Testis (tissue), 3 donors: ENCODE measurements around the gene TSR1. TPM values are rescaled to one million over a fixed set of nuclear protein-coding genes. Genes with fewer than 3 reads are reported as not detected.
"Not testable (repeated sequence)": the region's sequence is repeated elsewhere in the genome, so short reads cannot be mapped to it uniquely, and the experiment has no call there.

ENCODE experiments used
- DNase-seq: peaks from one replicate; pipeline ENCODE4 v3.0.0-alpha.2; 2019
- H3K27ac ChIP-seq, 2 donors: fragments of 200-600 bp; sonication (generic); one replicate each; pipeline ENCODE4 v1.5.1; 2019
- H3K27me3 ChIP-seq: fragments of 200-600 bp; sonication (generic); one replicate; pipeline ENCODE4 v1.5.1; 2019
- H3K36me3 ChIP-seq: fragments of 200-600 bp; sonication (generic); one replicate; pipeline ENCODE4 v1.5.1; 2017; ENCODE audit warnings: low read depth; ENCODE audit errors: missing control alignments
- H3K4me1 ChIP-seq: fragments of 200-600 bp; sonication (generic); one replicate; pipeline ENCODE4 v1.5.1; 2019
- H3K4me3 ChIP-seq, 2 donors: fragments of 200-600 bp; sonication (generic); one replicate each; pipeline ENCODE4 v1.5.1; 2017 to 2019
- H3K9me3 ChIP-seq: fragments of 200-600 bp; sonication (generic); one replicate; pipeline ENCODE4 v1.5.1; 2017
- POLR2A ChIP-seq: fragments of 450-650 bp; IDR thresholded peaks from one replicate; pipeline ENCODE4 v1.6.1; 2017; ENCODE audit warnings: antibody characterized with exemption, mild to moderate bottlenecking, moderate library complexity
- WGBS, 2 donors: methylation state at CpG; one replicate each; pipeline ENCODE4 v1.1.5; 2018; 5-methylcytosine and 5-hydroxymethylcytosine counted together
- intact Hi-C: fragments of 100-400 bp; cut with DNase I; formaldehyde crosslinking; loops from one replicate; pipeline ENCODE4 v1.15.1; 2023; ENCODE audit warnings: low total_unique reads
- polyA plus RNA-seq: library from polyadenylated mRNA; stranded (reverse); fragments of 350-450 nt; fragmentation: Illumina TruSeq; extraction: RNeasy Lipid Tissue Mini Kit (QIAGEN cat#74804); gene quantifications from one replicate; pipeline ENCODE4 v1.2.3, GENCODE V29; 2014; ENCODE audit warnings: low read depth, low replicate concordance; ENCODE audit not compliant: insufficient read depth
- total RNA-seq, 2 donors: library from RNA; depleted of rRNA; stranded (reverse); fragments of >200 nt; gene quantifications; one replicate each; pipeline ENCODE4 v1.2.3, GENCODE V29; 2016
- TF ChIP-seq, protein P1 (sequence below), 3 experiments: fragments of 450-650 bp in 2 of 3; fragments of 200-600 bp in 1 of 3; sonication (generic) in 1 of 3; IDR thresholded peaks; one replicate each; pipeline ENCODE4 v1.5.1; 2016 to 2019; ENCODE audit warnings: antibody characterized with exemption in 3 of 3, mild to moderate bottlenecking in 2 of 3, moderate library complexity in 1 of 3

The TSR1 gene
- total and polyA plus RNA-seq, 3 donors from 2014 or later, result 39.2 to 56.2 (median 48.9) TPM

DNA sequence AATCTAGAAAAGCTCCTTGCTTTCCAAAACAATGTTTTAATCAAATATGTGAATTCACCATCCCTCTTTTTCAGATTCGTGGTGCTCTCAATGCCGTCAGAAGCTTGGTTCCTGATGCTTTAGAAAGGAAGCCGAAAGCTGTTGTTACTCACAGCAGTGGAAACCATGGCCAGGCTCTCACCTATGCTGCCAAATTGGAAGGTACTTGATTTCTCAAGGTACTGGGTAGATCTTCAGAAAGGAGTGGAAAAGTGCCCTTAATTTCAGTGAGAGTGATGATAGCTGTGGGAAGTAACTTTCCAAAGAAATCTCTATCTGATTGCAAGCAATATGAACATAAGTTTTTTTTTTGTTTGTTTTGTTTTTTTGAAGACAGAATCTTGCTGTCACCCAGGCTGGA, 18.5 kb downstream of the TSR1 start:
- no peaks in the 10 kb centered on the region for H3K4me1 ChIP-seq
- H3K36me3 ChIP-seq, result no peaks in the 10 kb centered on the region
- H3K27me3 ChIP-seq, result no peaks in the 10 kb centered on the region
- no peak overlapping the region for H3K4me3 ChIP-seq
- no peak for TF ChIP-seq POLR2A
- TF ChIP-seq, protein P1, sequence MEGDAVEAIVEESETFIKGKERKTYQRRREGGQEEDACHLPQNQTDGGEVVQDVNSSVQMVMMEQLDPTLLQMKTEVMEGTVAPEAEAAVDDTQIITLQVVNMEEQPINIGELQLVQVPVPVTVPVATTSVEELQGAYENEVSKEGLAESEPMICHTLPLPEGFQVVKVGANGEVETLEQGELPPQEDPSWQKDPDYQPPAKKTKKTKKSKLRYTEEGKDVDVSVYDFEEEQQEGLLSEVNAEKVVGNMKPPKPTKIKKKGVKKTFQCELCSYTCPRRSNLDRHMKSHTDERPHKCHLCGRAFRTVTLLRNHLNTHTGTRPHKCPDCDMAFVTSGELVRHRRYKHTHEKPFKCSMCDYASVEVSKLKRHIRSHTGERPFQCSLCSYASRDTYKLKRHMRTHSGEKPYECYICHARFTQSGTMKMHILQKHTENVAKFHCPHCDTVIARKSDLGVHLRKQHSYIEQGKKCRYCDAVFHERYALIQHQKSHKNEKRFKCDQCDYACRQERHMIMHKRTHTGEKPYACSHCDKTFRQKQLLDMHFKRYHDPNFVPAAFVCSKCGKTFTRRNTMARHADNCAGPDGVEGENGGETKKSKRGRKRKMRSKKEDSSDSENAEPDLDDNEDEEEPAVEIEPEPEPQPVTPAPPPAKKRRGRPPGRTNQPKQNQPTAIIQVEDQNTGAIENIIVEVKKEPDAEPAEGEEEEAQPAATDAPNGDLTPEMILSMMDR (IDR thresholded peaks at IDR 0.05), result no peak
- no peaks in the 10 kb centered on the region for H3K9me3 ChIP-seq
- whole genome bisulfite sequencing, 2 donors, result 77 to 81% methylated on average over 3 of the region's 3 CpGs
- no peak for DNase-seq
- H3K27ac ChIP-seq, result no peak overlapping the region
- intact Hi-C loops, result no loop called here

GRCh38 chr17:2316916-2317205, 19.4 kb downstream of the TSR1 start:
- H3K36me3 ChIP-seq, H3K4me3 ChIP-seq, H3K9me3 ChIP-seq, DNase-seq, H3K27me3 ChIP-seq, H3K4me1 ChIP-seq, H3K27ac ChIP-seq, intact Hi-C loops: not testable (repeated sequence)
- WGBS, 2 donors, result 64 to 66% methylated on average over 7 of the region's 7 CpGs

GRCh38 chr17:2312736-2313135, 23.5 kb downstream of the TSR1 start:
- no peak overlapping the region for H3K4me3 ChIP-seq

DNA sequence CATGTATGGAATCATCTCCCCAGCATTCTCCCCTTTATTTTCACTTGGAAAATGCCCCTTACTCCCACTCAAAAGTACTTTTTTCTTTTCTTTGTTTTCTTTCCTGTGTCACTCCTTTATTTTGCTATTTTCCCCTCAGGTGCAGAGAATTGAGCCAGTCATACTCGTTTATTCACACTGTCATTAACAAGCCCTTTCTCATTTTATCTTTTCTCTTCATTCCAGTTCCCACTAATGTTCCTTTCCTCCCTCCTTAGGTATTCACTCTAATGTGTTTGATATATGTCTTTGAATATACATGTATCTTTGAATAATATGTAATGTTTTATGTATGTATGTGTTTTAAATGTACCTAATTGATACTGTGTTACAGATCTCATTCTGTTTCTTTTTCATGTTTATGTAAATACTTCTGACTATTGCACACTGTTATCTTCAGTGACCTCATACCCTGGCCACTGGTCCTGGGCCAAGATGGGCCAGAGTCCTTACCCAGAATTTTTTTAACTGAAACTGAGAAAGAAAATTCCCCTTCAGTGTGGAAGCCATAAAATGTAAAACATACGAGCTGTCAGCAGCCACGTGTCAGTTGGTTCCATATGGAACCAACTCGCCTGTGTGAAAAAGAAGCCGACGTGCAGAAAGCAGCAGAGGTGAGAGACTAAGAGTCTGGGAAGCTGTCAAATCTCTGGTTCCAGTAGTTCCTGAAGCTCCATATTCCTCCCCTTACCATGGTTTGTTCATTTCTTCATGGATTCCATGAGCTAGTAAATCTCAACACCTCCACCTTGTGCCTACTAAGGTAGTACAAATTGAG, 26.7 kb downstream of the TSR1 start:
- WGBS, 2 donors, result 59 to 65% methylated on average over 6 of the region's 6 CpGs
- Histone ChIP-seq H3K27me3 (no peaks in the 10 kb centered on the region), H3K27ac (no peak overlapping the region), H3K9me3 (no peaks in the 10 kb centered on the region), H3K4me1 (no peaks in the 10 kb centered on the region), H3K4me3 (no peak overlapping the region), H3K36me3 (no peaks in the 10 kb centered on the region)
- TF ChIP-seq POLR2A, result no peak
- TF ChIP-seq, protein P1 (IDR thresholded peaks at IDR 0.05), result no peak
- no peak for DNase-seq
- intact Hi-C loops, result no loop called here

More at GRCh38 chr17:2312736-2313135, 23.5 kb downstream of the TSR1 start:
- TF ChIP-seq POLR2A, result no peak
- TF ChIP-seq, protein P1 (IDR thresholded peaks at IDR 0.05), result no peak
- 68 to 76% methylated on average over 5 of the region's 5 CpGs for WGBS, 2 donors
- intact Hi-C loops, result no loop called here
- Histone ChIP-seq H3K27ac (no peak overlapping the region), H3K4me1 (no peaks in the 10 kb centered on the region), H3K36me3 (no peaks in the 10 kb centered on the region), H3K9me3 (no peaks in the 10 kb centered on the region), H3K27me3 (no peaks in the 10 kb centered on the region)
- DNase-seq, result no peak

- Histone ChIP-seq H3K27me3 (no peaks in the 10 kb centered on the region), H3K4me3 (no peak overlapping the region), H3K27ac (no peak overlapping the region), H3K36me3 (no peaks in the 10 kb centered on the region), H3K4me1 (peaks cover 8% of the 10 kb centered on the region), H3K9me3 (no peaks in the 10 kb centered on the region)
- WGBS, 2 donors, result 80 to 86% methylated on average over 4 of the region's 4 CpGs
- DNase-seq, result no peak
- intact Hi-C loops, result no loop called here
- TF ChIP-seq POLR2A, result no peak
- TF ChIP-seq, protein P1 (IDR thresholded peaks at IDR 0.05), result no peak
Observed at GRCh38 chr17:2304931-2305330, 31.3 kb downstream of the TSR1 start.
